Heart right ventricle (tissue), 16 donors: Measurements from ENCODE around the gene TEKT3. TPM values are rescaled to one million over a fixed set of nuclear protein-coding genes. Genes with fewer than 3 reads are reported as not detected.

ENCODE experiments used
- ATAC-seq, 8 donors: fragments of 200-7000 bp; cut with Tn5 transposase; one replicate each; pipeline ENCODE4 v1.9.1; 2020; ENCODE audit warnings: mild to moderate bottlenecking in 8 of 8, moderate library complexity in 8 of 8, moderate number of reproducible peaks in 1 of 8
- DNase-seq, 2 donors: peaks; one replicate each; pipeline ENCODE4 v3.0.0-alpha.2; 2020
- H3K27ac ChIP-seq, 10 donors: fragments of 200-600 bp; sonication (generic) in 2 of 10; one replicate each; pipeline versions ENCODE4 v1.5.0 to v1.8.0; 2020 to 2022; ENCODE audit warnings: mild to moderate bottlenecking in 3 of 10
- H3K27me3 ChIP-seq, 7 donors: fragments of 200-600 bp; one replicate each; pipeline ENCODE4 v1.8.0; 2021 to 2022; ENCODE audit warnings: mild to moderate bottlenecking in 2 of 7
- H3K36me3 ChIP-seq, 9 donors: fragments of 200-600 bp; sonication (generic) in 1 of 9; one replicate each; pipeline versions ENCODE4 v1.5.0 to v1.8.0; 2020 to 2022; ENCODE audit warnings: mild to moderate bottlenecking in 2 of 9
- H3K4me1 ChIP-seq, 9 donors: fragments of 200-600 bp; sonication (generic) in 1 of 9; one replicate each; pipeline versions ENCODE4 v1.5.0 to v1.8.0; 2020 to 2022; ENCODE audit warnings: mild to moderate bottlenecking in 4 of 9
- H3K4me3 ChIP-seq, 10 donors: fragments of 200-600 bp; sonication (generic) in 2 of 10; one replicate each; pipeline versions ENCODE4 v1.5.0 to v1.8.0; 2020 to 2022; ENCODE audit warnings: mild to moderate bottlenecking in 7 of 10, moderate library complexity in 2 of 10
- H3K9me3 ChIP-seq, 11 donors: fragments of 200-600 bp in 10 of 11; sonication (generic) in 2 of 11; one replicate each; pipeline versions ENCODE4 v1.5.0 to v1.8.0; 2013 to 2022; ENCODE audit warnings: mild to moderate bottlenecking in 2 of 11, control low read depth in 1 of 11, moderate library complexity in 1 of 11
- CTCF ChIP-seq, 9 donors: fragments of 200-600 bp; sonication (generic) in 2 of 9; IDR thresholded peaks; one replicate each; pipeline versions ENCODE4 v1.5.0 to v1.8.0; 2021 to 2022; ENCODE audit warnings: antibody characterized with exemption in 9 of 9, mild to moderate bottlenecking in 5 of 9, moderate library complexity in 1 of 9
- WGBS, 2 donors: extraction: QIAGEN DNeasy Blood & Tissue Kit; methylation state at CpG; one replicate each; pipeline ENCODE4 v1.1.7; 2013; ENCODE audit warnings: inconsistent platforms in 1 of 2; 5-methylcytosine and 5-hydroxymethylcytosine counted together
- intact Hi-C, 10 donors: fragments of 100-400 bp; cut with DNase I; formaldehyde crosslinking; loops; one replicate each; pipeline versions ENCODE4 v1.11.1 to v1.14.2; 2022
- long read RNA-seq, 3 donors: library from polyadenylated mRNA; unstranded; transcript quantifications; one replicate each; pipeline ENCODE4 v2.0.0, GENCODE V29; 2020 to 2021
- polyA plus RNA-seq, 2 donors: library from polyadenylated mRNA; stranded (reverse); fragments of 200-250 nt; gene quantifications; one replicate each; pipeline ENCODE4 v1.2.3, GENCODE V29; 2013
- total RNA-seq, 10 donors: library from RNA; stranded (reverse); fragmentation: NEBNext Ultra II Directional in 3 of 10; extraction: Animal tissue kit (Norgen Biotek cat#: 25700) in 3 of 10; gene quantifications; one replicate each; pipeline versions ENCODE4 v1.2.1 to v1.2.4, GENCODE V29; 2021 to 2023
- donor health status: Arrhythmogenic right ventricular cardiomyopathy.
- donor health status: ischemic (EF 13 %, LVEDD 7.1; RV severe dilation, severe dysfunction).
- donor health status: healthy with polysubstance abuse.
- donor health status: DM: no; HTN: yes; CAD: no.
- donor health status: DM: no; HTN: no; CAD: no.
- donor health status: ischemic (EF 25% LVEDD 6.9; RV normal size, moderate dysfunction).
- donor health status: ischemic (EF 25% LVEDD 5.7; RV mildly dilated, moderate dysfunction).
- donor health status: healthy.
- donor health status: DM: yes; HTN: yes; CAD: no.
- donor health status: Ischemic cardiomyopathy.
- donor health status: ischemic (EF 35%, LVEDD 5.7; RV mildly dilated, moderate dysfunction).
- donor health status: nonischemic (EF 11% LVEDD 7.7; RV severe dilation, severe dysfunction).
- donor health status: DM: yes; HTN: yes; CAD: no.
- donor health status: PGD.
- donor health status: ischemic (EF 29% LVEDD 5.4; RV normal size, mild dysfunction).
- donor health status: nonischemic (EF 23%, LVEDD 6.1; RV moderate dilation, normal function).

Gene TEKT3
- total RNA-seq (1 to 10 TPM in 1 of 10 donors, under 1 TPM in 6, not detected in 3; 0.26 to 1.1 (median 0.68) TPM), polyA plus RNA-seq (under 1 TPM; 0.14 to 0.88 TPM)
- long read RNA-seq, donor 1 = 0 reads
- long read RNA-seq, donor 2 = 0 reads
- long read RNA-seq, donor 3 = 0 reads

- peaks cover 0 to 58% (median 11%) of the 10 kb centered on the region in 7 donors for H3K27me3 ChIP-seq
- peaks cover 0 to 13% (median 10%) of the 10 kb centered on the region in 9 donors for H3K4me1 ChIP-seq
- no peak for TF ChIP-seq CTCF (IDR thresholded peaks at IDR 0.05)
- intact Hi-C loops = loop anchor here in 6 of 10 donors (5.0 to 10.0 kb wide), 5 partner anchors 64 to 163 kb away; partner anchors contain the start of gene PMP22 (in 1 of the 6)
- H3K27ac ChIP-seq = no peak within 1 kb of the TSS
- peak; percentile 84 to 88 for DNase-seq
- peaks cover 0 to 5% (median 0%) of the 10 kb centered on the region in 11 donors for H3K9me3 ChIP-seq
- no peaks in the 10 kb centered on the region for H3K36me3 ChIP-seq
- peak within 1 kb of the TSS; percentile 29 to 68 (median 58) for H3K4me3 ChIP-seq
- ATAC-seq = peak; percentile 100
- 1 to 2% methylated on average over 34 to 36 of the region's 36 CpGs for WGBS, 2 donors
Measured at GRCh38 chr17:15341385-15341849, at the start of gene TEKT3. TSS of gene TEKT3 (minus strand) at chr17:15341597. CDS start at chr17:15331585, 10,012 bp downstream.

GRCh38 chr17:15388356-15389041, 47.1 kb upstream of the TEKT3 start:
- H3K36me3 ChIP-seq = no peaks in the 10 kb centered on the region
- no peaks in the 10 kb centered on the region for H3K27me3 ChIP-seq
- ATAC-seq = peak in 1 of 8 donors; percentile 42
- intact Hi-C loops = no loop called here
- H3K4me3 ChIP-seq = no peak overlapping the region
- WGBS, 2 donors = 72 to 82% methylated on average over 8 of the region's 8 CpGs
- TF ChIP-seq CTCF (IDR thresholded peaks at IDR 0.05) = no peak
- H3K27ac ChIP-seq = peak overlapping the region in 3 of 10 donors; percentile 16 to 31 (median 30)
- H3K4me1 ChIP-seq = peaks cover 0 to 25% (median 7%) of the 10 kb centered on the region in 9 donors
- DNase-seq = no peak
- no peaks in the 10 kb centered on the region for H3K9me3 ChIP-seq

GRCh38 chr17:15386083-15386482, 44.7 kb upstream of the TEKT3 start:
- TF ChIP-seq CTCF (IDR thresholded peaks at IDR 0.05) = no peak
- WGBS, 2 donors = 93 to 99% methylated on average over 4 of the region's 4 CpGs
- DNase-seq = no peak
- H3K27ac ChIP-seq = no peak overlapping the region
- H3K27me3 ChIP-seq = no peaks in the 10 kb centered on the region
- no peak for ATAC-seq
- no peak overlapping the region for H3K4me3 ChIP-seq
- no peaks in the 10 kb centered on the region for H3K36me3 ChIP-seq
- no peaks in the 10 kb centered on the region for H3K9me3 ChIP-seq
- intact Hi-C loops = no loop called here
- H3K4me1 ChIP-seq = peaks cover 0 to 26% (median 7%) of the 10 kb centered on the region in 9 donors

DNA sequence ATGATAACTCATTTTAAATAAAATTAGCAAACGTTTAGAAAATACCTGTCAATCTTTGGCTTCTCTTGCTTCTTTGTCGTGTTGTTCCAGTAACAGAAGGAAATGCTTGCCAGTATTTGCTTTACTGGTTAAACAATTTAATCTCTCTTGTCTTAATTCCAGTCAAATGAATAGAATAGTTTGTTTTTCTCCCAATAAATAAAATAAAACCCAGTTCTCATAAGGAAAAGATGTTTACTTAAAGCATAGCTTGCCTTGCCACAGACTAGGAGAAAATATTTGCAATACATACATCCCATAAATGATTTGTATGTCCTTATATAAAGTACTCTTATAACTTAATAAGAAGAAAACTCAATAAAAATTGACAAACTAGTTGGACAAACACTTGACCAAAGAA, 43.9 kb upstream of the TEKT3 start:
- Histone ChIP-seq H3K36me3 (no peaks in the 10 kb centered on the region), H3K27me3 (no peaks in the 10 kb centered on the region), H3K4me3 (no peak overlapping the region), H3K9me3 (no peaks in the 10 kb centered on the region), H3K4me1 (peaks cover 0 to 26% (median 7%) of the 10 kb centered on the region in 9 donors), H3K27ac (no peak overlapping the region)
- WGBS, 2 donors = 62 to 67% methylated on average over 2 of the region's 2 CpGs
- ATAC-seq = no peak
- DNase-seq = no peak
- intact Hi-C loops = no loop called here
- TF ChIP-seq CTCF (IDR thresholded peaks at IDR 0.05) = no peak
